Pancreas (tissue), 10 donors: ENCODE measurements around the gene SRRM2. TPM values are rescaled to one million over a fixed set of nuclear protein-coding genes. Genes with fewer than 3 reads are reported as not detected.

Experiments
- ATAC-seq, 4 donors: fragments of 200-7000 bp; cut with Tn5 transposase; one replicate each; pipeline versions ENCODE4 v1.8.0 to v1.9.1; 2020; ENCODE audit warnings: mild to moderate bottlenecking in 4 of 4, moderate library complexity in 4 of 4
- DNase-seq, 6 donors: peaks; one replicate each; pipeline ENCODE4 v3.0.0-alpha.2; 2020
- FAIRE-seq: peaks from 2 replicates; lab custom pipeline; 2012; peaks lifted over from hg19 to GRCh38; lab: Jason Lieb, UNC
- H3K27ac ChIP-seq, 4 donors: fragments of 200-600 bp; sonication (generic); 1 replicate in 3 of 4; 2 replicates in 1 of 4; pipeline versions ENCODE4 v1.5.0 to v1.8.0; 2020
- H3K27me3 ChIP-seq, 4 donors: fragments of 200-600 bp; one replicate each; pipeline ENCODE4 v1.8.0; 2021
- H3K36me3 ChIP-seq, 3 donors: fragments of 200-600 bp; sonication (generic) in 1 of 3; one replicate each; pipeline versions ENCODE4 v1.5.0 to v1.8.0; 2020 to 2021
- H3K4me1 ChIP-seq, 3 donors: fragments of 200-600 bp; one replicate each; pipeline ENCODE4 v1.8.0; 2021
- H3K4me3 ChIP-seq, 4 donors: fragments of 200-600 bp; sonication (generic) in 2 of 4; one replicate each; pipeline versions ENCODE4 v1.5.0 to v1.8.0; 2020 to 2021
- H3K9me3 ChIP-seq, 4 donors: fragments of 200-600 bp; one replicate each; pipeline ENCODE4 v1.8.0; 2021
- CTCF ChIP-seq, 4 donors: fragments of 200-600 bp; sonication (generic) in 3 of 4; IDR thresholded peaks; one replicate each; pipeline versions ENCODE4 v1.5.0 to v1.8.0; 2021; ENCODE audit warnings: antibody characterized with exemption in 4 of 4
- WGBS, 2 donors: extraction: QIAGEN DNeasy Blood & Tissue Kit; methylation state at CpG; one replicate each; pipeline ENCODE4 v1.1.7; 2013; 5-methylcytosine and 5-hydroxymethylcytosine counted together
- intact Hi-C, 3 donors: fragments of 100-400 bp; cut with DNase I; formaldehyde crosslinking; loops; one replicate each; pipeline versions ENCODE4 v1.11.1 to v1.14.2; 2022
- polyA plus RNA-seq, 2 donors: library from polyadenylated mRNA; stranded (reverse); fragments of 200-250 nt; gene quantifications; one replicate each; pipeline ENCODE4 v1.2.3, GENCODE V29; 2013
- total RNA-seq, 6 donors: library from RNA; stranded (reverse); fragmentation: NEBNext Ultra II Directional in 4 of 6; extraction: Animal tissue kit (Norgen Biotek cat#: 25700) in 4 of 6; gene quantifications; one replicate each; pipeline versions ENCODE4 v1.2.1 to v1.2.4, GENCODE V29; 2021 to 2023
- donor health status: healthy with polysubstance abuse.
- donor health status: DM: no; HTN: no; CAD: no; lungs with moderate emphysema.
- donor health status: DM: no; HTN: no; CAD: no.
- donor health status: control.
- donor health status: control.
- donor health status: Bipolar disorder and iron deficiency.
- donor health status: DM: yes; HTN: yes; CAD: no.
- donor health status: DM: no; HTN: no; CAD: no.
- donor health status: DM: no; HTN: no; CAD: no.
- donor health status: DM: yes; HTN: yes; CAD: no.

SRRM2 gene
- total and polyA plus RNA-seq, 8 donors: 244 to 1,932 (median 380) TPM

- no peak for TF ChIP-seq CTCF (IDR thresholded peaks at IDR 0.05)
- Histone ChIP-seq H3K27ac (no peak overlapping the region), H3K9me3 (no peaks in the 10 kb centered on the region), H3K27me3 (no peaks in the 10 kb centered on the region), H3K4me1 (peaks cover 8 to 20% (median 8%) of the 10 kb centered on the region in 3 donors), H3K4me3 (no peak overlapping the region), H3K36me3 (peaks cover 0 to 29% (median 22%) of the 10 kb centered on the region in 3 donors)
- FAIRE-seq (no peak), ATAC-seq (no peak), DNase-seq (peak in 1 of 6 donors; percentile 20)
- 73 to 80% methylated on average over 7 of the region's 7 CpGs for WGBS, 2 donors
- intact Hi-C loops: no loop called here
These were observed 21.9 kb downstream of the SRRM2 start for GRCh38 chr16:2774161-2774891.

GRCh38 chr16:2775131-2775716 lies 22.8 kb downstream of the SRRM2 start:
- no peak overlapping the region for H3K4me3 ChIP-seq
- no peak overlapping the region for H3K27ac ChIP-seq
- intact Hi-C loops: no loop called here
- peaks cover 0 to 20% (median 13%) of the 10 kb centered on the region in 3 donors for H3K36me3 ChIP-seq
- 79 to 85% methylated on average over 7 of the region's 7 CpGs for WGBS, 2 donors
- DNase-seq (peak in 1 of 6 donors; percentile 39), ATAC-seq (no peak), FAIRE-seq (no peak)
- peaks cover 8 to 20% (median 8%) of the 10 kb centered on the region in 3 donors for H3K4me1 ChIP-seq
- H3K9me3 ChIP-seq: no peaks in the 10 kb centered on the region
- TF ChIP-seq CTCF (IDR thresholded peaks at IDR 0.05): no peak
- H3K27me3 ChIP-seq: no peaks in the 10 kb centered on the region

- TF ChIP-seq CTCF (IDR thresholded peaks at IDR 0.05): no peak
- no peaks in the 10 kb centered on the region for H3K27me3 ChIP-seq
- peak overlapping the region; percentile 92 to 100 (median 99) for H3K4me3 ChIP-seq
- H3K36me3 ChIP-seq: peaks cover 0 to 12% (median 7%) of the 10 kb centered on the region in 3 donors
- no peak for DNase-seq
- WGBS, 2 donors: 41 to 46% methylated on average over 11 of the region's 11 CpGs
- intact Hi-C loops: no loop called here
- no peak for ATAC-seq
- H3K27ac ChIP-seq: no peak overlapping the region
- H3K4me1 ChIP-seq: peaks cover 8 to 20% (median 8%) of the 10 kb centered on the region in 3 donors
- no peaks in the 10 kb centered on the region for H3K9me3 ChIP-seq
- FAIRE-seq: no peak
These were observed 23.5 kb downstream of the SRRM2 start for GRCh38 chr16:2775765-2776499.

GRCh38 chr16:2776500-2777139 lies 24.2 kb downstream of the SRRM2 start:
- peak overlapping the region; percentile 92 to 100 (median 99) for H3K4me3 ChIP-seq
- peaks cover 0 to 6% (median 6%) of the 10 kb centered on the region in 3 donors for H3K36me3 ChIP-seq
- 0% methylated on average over 61 to 72 of the region's 72 CpGs for WGBS, 2 donors
- ATAC-seq (peak in 3 of 4 donors; percentile 2 to 6 (median 3)), FAIRE-seq (no peak), DNase-seq (peak in 2 of 6 donors; percentile 75 to 80)
- peak overlapping the region in 3 of 4 donors; percentile 17 to 49 (median 37) for H3K27ac ChIP-seq
- H3K27me3 ChIP-seq: no peaks in the 10 kb centered on the region
- TF ChIP-seq CTCF (IDR thresholded peaks at IDR 0.05): no peak
- intact Hi-C loops: no loop called here
- H3K9me3 ChIP-seq: no peaks in the 10 kb centered on the region
- peaks cover 8 to 20% (median 8%) of the 10 kb centered on the region in 3 donors for H3K4me1 ChIP-seq
